H1 (cell line): ENCODE data around the gene MAGEA6. TPM values are rescaled to one million over a fixed set of nuclear protein-coding genes. Genes with fewer than 3 reads are reported as not detected.

Source experiments
- POLR2AphosphoS5 ChIP-seq: IDR thresholded peaks from 2 replicates; pipeline ENCODE4 v1.6.1; 2011; ENCODE audit warnings: low read depth, low read length
- polyA plus RNA-seq, 7 experiments: library from polyadenylated mRNA; depleted of rRNA in 3 of 7; stranded (reverse) in 5 of 7; unstranded in 2 of 7; fragments of >200 nt in 5 of 7; fragments of 200-250 nt in 2 of 7; gene quantifications; 1 replicate in 5 of 7; 2 replicates in 1 of 7; 4 replicates in 1 of 7; pipeline versions ENCODE4 v1.2.1 to v1.2.3, GENCODE V29; 2011 to 2013; ENCODE audit warnings: missing spikeins in 2 of 7, mixed read lengths in 2 of 7
- total RNA-seq: library from RNA; stranded (reverse); fragmentation: NEBNext Ultra II Directional; extraction: Animal tissue kit (Norgen Biotek cat#: 25700); gene quantifications from 2 replicates; pipeline ENCODE4 v1.2.1, GENCODE V29; 2021
- TF ChIP-seq, protein P1 (sequence below): fragments of 300-600 bp; sonication (generic); IDR thresholded peaks from 2 replicates; pipeline ENCODE4 v1.7.1; 2012; ENCODE audit warnings: low read length, moderate library complexity, mild to moderate bottlenecking, inconsistent platforms; ENCODE audit not compliant: insufficient replicate concordance

MAGEA6 gene
- total and polyA plus RNA-seq, 2 of the 8 experiments (the other 6 are each of a cell fraction or from before 2014, with no cell fraction given), result 0.08 TPM; not detected in 1

DNA sequence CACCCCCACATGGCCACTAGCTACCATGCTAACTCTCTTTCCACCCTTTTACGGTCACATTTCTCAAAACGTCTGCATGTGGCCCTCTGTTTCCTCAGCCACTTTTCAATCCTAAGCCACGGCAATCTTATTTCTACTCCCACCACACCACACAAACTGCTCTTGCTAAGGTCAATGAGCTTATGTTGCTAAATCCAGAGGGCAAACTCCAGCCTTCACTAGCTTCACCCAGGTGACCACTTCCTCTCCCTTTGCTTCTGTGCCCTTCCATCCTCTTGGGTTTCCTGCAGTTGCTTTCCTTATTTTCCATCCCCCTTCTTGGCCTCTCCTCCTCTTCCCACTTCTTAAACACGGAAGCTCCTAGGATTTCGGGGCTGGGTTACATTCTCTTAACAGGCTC lies 44.6 kb upstream of the MAGEA6 start (continued):
- TF ChIP-seq, protein P1, sequence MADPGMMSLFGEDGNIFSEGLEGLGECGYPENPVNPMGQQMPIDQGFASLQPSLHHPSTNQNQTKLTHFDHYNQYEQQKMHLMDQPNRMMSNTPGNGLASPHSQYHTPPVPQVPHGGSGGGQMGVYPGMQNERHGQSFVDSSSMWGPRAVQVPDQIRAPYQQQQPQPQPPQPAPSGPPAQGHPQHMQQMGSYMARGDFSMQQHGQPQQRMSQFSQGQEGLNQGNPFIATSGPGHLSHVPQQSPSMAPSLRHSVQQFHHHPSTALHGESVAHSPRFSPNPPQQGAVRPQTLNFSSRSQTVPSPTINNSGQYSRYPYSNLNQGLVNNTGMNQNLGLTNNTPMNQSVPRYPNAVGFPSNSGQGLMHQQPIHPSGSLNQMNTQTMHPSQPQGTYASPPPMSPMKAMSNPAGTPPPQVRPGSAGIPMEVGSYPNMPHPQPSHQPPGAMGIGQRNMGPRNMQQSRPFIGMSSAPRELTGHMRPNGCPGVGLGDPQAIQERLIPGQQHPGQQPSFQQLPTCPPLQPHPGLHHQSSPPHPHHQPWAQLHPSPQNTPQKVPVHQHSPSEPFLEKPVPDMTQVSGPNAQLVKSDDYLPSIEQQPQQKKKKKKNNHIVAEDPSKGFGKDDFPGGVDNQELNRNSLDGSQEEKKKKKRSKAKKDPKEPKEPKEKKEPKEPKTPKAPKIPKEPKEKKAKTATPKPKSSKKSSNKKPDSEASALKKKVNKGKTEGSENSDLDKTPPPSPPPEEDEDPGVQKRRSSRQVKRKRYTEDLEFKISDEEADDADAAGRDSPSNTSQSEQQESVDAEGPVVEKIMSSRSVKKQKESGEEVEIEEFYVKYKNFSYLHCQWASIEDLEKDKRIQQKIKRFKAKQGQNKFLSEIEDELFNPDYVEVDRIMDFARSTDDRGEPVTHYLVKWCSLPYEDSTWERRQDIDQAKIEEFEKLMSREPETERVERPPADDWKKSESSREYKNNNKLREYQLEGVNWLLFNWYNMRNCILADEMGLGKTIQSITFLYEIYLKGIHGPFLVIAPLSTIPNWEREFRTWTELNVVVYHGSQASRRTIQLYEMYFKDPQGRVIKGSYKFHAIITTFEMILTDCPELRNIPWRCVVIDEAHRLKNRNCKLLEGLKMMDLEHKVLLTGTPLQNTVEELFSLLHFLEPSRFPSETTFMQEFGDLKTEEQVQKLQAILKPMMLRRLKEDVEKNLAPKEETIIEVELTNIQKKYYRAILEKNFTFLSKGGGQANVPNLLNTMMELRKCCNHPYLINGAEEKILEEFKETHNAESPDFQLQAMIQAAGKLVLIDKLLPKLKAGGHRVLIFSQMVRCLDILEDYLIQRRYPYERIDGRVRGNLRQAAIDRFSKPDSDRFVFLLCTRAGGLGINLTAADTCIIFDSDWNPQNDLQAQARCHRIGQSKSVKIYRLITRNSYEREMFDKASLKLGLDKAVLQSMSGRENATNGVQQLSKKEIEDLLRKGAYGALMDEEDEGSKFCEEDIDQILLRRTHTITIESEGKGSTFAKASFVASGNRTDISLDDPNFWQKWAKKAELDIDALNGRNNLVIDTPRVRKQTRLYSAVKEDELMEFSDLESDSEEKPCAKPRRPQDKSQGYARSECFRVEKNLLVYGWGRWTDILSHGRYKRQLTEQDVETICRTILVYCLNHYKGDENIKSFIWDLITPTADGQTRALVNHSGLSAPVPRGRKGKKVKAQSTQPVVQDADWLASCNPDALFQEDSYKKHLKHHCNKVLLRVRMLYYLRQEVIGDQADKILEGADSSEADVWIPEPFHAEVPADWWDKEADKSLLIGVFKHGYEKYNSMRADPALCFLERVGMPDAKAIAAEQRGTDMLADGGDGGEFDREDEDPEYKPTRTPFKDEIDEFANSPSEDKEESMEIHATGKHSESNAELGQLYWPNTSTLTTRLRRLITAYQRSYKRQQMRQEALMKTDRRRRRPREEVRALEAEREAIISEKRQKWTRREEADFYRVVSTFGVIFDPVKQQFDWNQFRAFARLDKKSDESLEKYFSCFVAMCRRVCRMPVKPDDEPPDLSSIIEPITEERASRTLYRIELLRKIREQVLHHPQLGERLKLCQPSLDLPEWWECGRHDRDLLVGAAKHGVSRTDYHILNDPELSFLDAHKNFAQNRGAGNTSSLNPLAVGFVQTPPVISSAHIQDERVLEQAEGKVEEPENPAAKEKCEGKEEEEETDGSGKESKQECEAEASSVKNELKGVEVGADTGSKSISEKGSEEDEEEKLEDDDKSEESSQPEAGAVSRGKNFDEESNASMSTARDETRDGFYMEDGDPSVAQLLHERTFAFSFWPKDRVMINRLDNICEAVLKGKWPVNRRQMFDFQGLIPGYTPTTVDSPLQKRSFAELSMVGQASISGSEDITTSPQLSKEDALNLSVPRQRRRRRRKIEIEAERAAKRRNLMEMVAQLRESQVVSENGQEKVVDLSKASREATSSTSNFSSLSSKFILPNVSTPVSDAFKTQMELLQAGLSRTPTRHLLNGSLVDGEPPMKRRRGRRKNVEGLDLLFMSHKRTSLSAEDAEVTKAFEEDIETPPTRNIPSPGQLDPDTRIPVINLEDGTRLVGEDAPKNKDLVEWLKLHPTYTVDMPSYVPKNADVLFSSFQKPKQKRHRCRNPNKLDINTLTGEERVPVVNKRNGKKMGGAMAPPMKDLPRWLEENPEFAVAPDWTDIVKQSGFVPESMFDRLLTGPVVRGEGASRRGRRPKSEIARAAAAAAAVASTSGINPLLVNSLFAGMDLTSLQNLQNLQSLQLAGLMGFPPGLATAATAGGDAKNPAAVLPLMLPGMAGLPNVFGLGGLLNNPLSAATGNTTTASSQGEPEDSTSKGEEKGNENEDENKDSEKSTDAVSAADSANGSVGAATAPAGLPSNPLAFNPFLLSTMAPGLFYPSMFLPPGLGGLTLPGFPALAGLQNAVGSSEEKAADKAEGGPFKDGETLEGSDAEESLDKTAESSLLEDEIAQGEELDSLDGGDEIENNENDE, result no peak
- no peak for TF ChIP-seq POLR2AphosphoS5
- TF ChIP-seq, all 59 proteins: peak for 0
